D721Med (cell line): ENCODE measurements around the gene LONRF3.
A peak's percentile ranks its signal among the peaks of the same experiment; 100 is the strongest.

Source experiments
- DNase-seq: peaks from one replicate; pipeline ENCODE4 v3.0.0; 2011; ENCODE audit warnings: low spot score; ENCODE audit not compliant: insufficient read length
- FAIRE-seq: peaks from 2 replicates; lab custom pipeline; 2011; peaks lifted over from hg19 to GRCh38; lab: Jason Lieb, UNC
- CTCF ChIP-seq: IDR thresholded peaks from 2 replicates; pipeline ENCODE4 v1.5.1; 2012; ENCODE audit warnings: mild to moderate bottlenecking, control low read depth; ENCODE audit not compliant: insufficient read depth; ENCODE audit errors: missing control alignments

Gene LONRF3

DNA sequence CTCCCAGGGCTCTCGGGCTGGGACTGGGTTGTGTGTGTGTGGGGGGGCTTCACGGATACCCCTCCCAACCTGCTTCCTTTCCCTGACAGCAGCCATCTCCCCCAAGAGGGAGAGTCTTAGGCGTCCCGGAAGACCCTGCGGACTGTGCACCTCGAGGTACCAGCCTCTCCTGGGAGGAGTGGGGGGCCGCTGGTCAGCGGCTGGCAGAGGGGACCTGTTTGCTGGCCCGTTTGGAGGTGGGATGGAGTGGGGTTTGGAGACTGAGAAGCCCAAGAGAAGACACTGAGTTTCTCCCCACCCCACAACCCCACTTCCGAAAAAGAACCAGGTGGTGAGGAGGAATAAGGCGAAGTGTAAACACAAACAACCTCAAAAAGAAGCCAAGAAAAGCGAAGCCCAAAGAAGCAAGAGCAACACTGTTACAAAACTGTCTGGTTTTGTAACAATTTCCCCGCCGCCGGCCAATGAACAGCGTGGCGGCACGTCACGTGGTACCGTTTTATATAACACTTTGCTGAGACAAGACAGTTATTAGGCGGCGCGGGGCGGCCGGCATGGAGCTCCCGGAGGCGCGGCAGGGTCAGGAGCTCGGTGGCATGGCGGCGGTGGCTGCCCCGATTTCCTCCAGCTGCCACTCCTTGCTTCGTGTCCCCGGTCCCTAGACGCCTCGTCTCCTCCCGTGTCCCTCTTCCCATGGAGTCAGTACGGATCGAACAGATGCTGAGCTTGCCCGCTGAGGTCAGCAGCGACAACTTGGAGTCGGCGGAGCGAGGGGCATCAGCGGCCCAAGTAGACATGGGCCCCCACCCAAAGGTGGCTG, at the start of gene LONRF3:
LONRF3 (plus strand) TSS at position 531 of the 820 bp plus-strand sequence; CDS start at position 694, 163 bp downstream.
- no peak for FAIRE-seq
- DNase-seq: no peak
- TF ChIP-seq CTCF: no peak

GRCh38 chrX:118928151-118928550, 46.3 kb upstream of the LONRF3 start:
- TF ChIP-seq CTCF: no peak
- FAIRE-seq (no peak), DNase-seq (no peak)

GRCh38 chrX:118935352-118935751, 39.1 kb upstream of the LONRF3 start:
- no peak for TF ChIP-seq CTCF
- no peak for FAIRE-seq
- no peak for DNase-seq

DNA sequence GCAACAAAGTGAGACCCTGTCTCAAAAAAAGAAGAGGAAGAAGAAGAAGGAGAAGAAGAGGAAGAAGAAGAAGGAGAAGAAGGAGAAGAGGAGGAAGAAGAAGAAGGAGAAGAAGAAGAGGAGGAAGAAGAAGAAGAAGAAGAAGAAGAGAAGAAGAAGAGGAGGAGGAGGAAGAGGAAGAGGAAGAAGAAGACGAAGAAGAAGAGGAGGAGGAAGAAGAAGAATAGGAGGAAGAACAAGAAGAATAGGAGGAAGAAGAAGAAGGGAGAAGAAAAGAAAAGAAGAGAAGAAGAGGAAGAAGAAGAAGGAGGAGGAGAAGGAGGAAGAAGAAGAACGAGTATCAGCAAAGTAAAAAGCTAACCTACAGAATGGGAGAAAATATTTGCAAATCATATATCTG, 33.3 kb upstream of the LONRF3 start:
- no peak for TF ChIP-seq CTCF
- no peak for DNase-seq
- FAIRE-seq: no peak

GRCh38 chrX:118943102-118943501, 31.3 kb upstream of the LONRF3 start:
- no peak for DNase-seq
- FAIRE-seq: peak; percentile 82
- TF ChIP-seq CTCF: no peak

DNA sequence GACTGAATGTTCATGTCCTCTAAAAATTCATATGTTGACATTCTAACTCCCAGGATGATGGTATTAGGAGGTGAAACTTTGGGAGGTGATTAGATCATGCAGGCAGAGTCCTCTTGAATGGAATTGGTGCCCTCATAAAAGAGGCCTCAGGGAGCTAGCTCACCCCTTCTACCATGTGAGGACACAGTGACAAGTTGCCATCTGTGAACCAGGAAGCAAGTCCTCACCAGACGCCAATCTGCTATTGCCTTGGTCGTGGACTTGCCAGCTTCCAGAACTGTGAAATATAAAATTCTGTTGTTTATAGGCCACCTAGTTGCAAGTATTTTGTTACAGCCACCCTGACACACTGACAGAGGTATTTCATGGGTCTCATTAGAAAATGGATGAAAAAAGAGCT, 28.5 kb upstream of the LONRF3 start:
- no peak for TF ChIP-seq CTCF
- no peak for FAIRE-seq
- no peak for DNase-seq

DNA sequence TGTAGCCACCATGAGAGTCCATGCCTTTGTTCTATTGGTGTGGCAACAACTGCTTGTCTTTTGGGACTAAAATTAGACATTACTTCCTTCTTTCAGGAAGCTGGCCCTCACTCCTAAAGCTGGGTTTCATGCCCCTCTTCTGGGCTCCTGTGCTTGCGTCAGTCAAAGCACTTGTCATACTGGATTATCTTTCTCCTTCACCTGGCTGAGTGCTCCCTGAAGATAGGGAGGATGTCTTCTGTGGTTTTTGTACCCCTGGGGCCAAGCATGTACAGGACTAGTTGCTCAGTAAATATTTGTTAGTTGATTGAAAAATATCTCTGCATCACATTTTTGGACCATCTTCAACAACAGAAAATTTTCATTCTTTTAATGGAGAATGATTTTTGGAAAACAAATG, 26.1 kb upstream of the LONRF3 start:
- FAIRE-seq (no peak), DNase-seq (no peak)
- TF ChIP-seq CTCF: no peak
